HEK293 (cell line): ENCODE data around the gene KATNAL2.

Experiments
- CTCF ChIP-seq: fragments of 450-650 bp; formaldehyde crosslinking; IDR thresholded peaks from 2 replicates; pipeline ENCODE4 v1.5.1; 2016; ENCODE audit warnings: missing biosample characterization, missing genetic modification characterization
- RBAK ChIP-seq: fragments of 450-650 bp; formaldehyde crosslinking; IDR thresholded peaks from 2 replicates; pipeline ENCODE4 v1.5.1; 2016; ENCODE audit warnings: missing biosample characterization, missing genetic modification characterization
- ZBTB8A ChIP-seq: fragments of 450-650 bp; formaldehyde crosslinking; IDR thresholded peaks from 2 replicates; pipeline ENCODE4 v1.5.1; 2016; ENCODE audit warnings: missing biosample characterization, missing genetic modification characterization
- ZNF239 ChIP-seq: fragments of 450-650 bp; formaldehyde crosslinking; IDR thresholded peaks from 2 replicates; pipeline ENCODE4 v1.5.1; 2016; ENCODE audit warnings: missing biosample characterization, missing genetic modification characterization
- ZNF354C ChIP-seq: fragments of 450-650 bp; formaldehyde crosslinking; IDR thresholded peaks from 2 replicates; pipeline ENCODE4 v1.5.1; 2016; ENCODE audit warnings: missing biosample characterization, missing genetic modification characterization, low read depth, borderline replicate concordance
- ZSCAN4 ChIP-seq: fragments of 450-650 bp; formaldehyde crosslinking; IDR thresholded peaks from 2 replicates; pipeline ENCODE4 v1.5.1; 2017; ENCODE audit warnings: missing biosample characterization, missing genetic modification characterization
- TF ChIP-seq, protein P1 (sequence below): fragments of 450-650 bp; formaldehyde crosslinking; IDR thresholded peaks from 2 replicates; pipeline ENCODE4 v1.5.1; 2016; ENCODE audit warnings: missing biosample characterization, missing genetic modification characterization, borderline replicate concordance

- TF ChIP-seq ZNF354C (no peak), RBAK (tag by site-specific recombination) (no peak), ZSCAN4 (tag by site-specific recombination) (no peak), CTCF (peak; percentile 50; the same call in 1 of the 2 replicates), ZBTB8A (tag by site-specific recombination) (no peak), ZNF239 (tag by site-specific recombination) (no peak)
- TF ChIP-seq, protein P1, sequence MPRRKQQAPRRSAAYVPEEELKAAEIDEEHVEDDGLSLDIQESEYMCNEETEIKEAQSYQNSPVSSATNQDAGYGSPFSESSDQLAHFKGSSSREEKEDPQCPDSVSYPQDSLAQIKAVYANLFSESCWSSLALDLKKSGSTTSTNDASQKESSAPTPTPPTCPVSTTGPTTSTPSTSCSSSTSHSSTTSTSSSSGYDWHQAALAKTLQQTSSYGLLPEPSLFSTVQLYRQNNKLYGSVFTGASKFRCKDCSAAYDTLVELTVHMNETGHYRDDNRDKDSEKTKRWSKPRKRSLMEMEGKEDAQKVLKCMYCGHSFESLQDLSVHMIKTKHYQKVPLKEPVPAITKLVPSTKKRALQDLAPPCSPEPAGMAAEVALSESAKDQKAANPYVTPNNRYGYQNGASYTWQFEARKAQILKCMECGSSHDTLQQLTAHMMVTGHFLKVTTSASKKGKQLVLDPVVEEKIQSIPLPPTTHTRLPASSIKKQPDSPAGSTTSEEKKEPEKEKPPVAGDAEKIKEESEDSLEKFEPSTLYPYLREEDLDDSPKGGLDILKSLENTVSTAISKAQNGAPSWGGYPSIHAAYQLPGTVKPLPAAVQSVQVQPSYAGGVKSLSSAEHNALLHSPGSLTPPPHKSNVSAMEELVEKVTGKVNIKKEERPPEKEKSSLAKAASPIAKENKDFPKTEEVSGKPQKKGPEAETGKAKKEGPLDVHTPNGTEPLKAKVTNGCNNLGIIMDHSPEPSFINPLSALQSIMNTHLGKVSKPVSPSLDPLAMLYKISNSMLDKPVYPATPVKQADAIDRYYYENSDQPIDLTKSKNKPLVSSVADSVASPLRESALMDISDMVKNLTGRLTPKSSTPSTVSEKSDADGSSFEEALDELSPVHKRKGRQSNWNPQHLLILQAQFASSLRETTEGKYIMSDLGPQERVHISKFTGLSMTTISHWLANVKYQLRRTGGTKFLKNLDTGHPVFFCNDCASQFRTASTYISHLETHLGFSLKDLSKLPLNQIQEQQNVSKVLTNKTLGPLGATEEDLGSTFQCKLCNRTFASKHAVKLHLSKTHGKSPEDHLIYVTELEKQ (tag by site-specific recombination): no peak
Measured at GRCh38 chr18:47100212-47100831, 182.9 kb downstream of the KATNAL2 start.
